ENCODE results near the gene TAF4. TPM values are rescaled to one million over a fixed set of nuclear protein-coding genes. Genes with fewer than 3 reads are reported as not detected.

The TAF4 gene
- total RNA-seq, 2 donors from 2014 or later: 25.5 to 39.9 TPM

DNA sequence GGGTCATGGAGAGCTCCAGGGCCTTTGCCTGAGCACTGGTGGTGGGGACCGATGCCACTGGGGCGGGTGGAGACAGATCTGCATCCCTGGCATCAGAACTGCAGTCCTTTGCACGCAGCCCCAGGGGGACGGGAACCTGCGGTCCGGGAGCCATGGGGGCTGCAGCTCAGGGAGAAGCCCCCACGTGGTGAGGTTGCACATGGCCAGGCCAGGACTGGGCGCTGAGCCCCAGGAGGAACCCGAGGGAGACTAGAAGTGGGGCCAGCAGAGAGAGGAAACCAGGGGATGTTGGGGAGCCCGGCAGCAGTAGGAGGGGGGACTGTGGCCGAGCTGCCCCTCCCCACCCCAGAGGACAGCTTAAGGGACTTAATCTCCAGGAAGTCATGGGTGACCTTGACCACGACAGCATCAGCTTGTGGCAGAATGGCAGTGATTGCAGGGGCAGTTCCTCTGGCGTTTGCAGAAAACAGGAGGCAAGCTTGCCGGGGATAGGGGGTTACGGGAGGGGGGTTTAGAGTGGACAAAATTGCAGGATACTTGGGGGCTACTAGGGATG lies 38.6 kb upstream of the TAF4 start:
- Histone ChIP-seq H3K9me3 (ENCODE audit: control insufficient read depth, low read length) (peaks cover 7% of the 10 kb centered on the region), H3K9ac (ENCODE audit: extremely low read depth, low read length, poor library complexity, severe bottlenecking) (no peak overlapping the region), H3K4me1 (ENCODE audit: control insufficient read depth, insufficient read depth, low read length) (no peaks in the 10 kb centered on the region), H3K4me3 (ENCODE audit: low read length) (no peak overlapping the region), H3K27ac (ENCODE audit: low read depth, low read length) (no peak overlapping the region), H3K27me3 (ENCODE audit: control insufficient read depth, insufficient read depth, low read length, poor library complexity, severe bottlenecking) (no peaks in the 10 kb centered on the region), H3K36me3 (ENCODE audit: control insufficient read depth, insufficient read depth, low read length) (no peaks in the 10 kb centered on the region)
- Mint-ChIP-seq H3K36me3 (ENCODE audit: low read depth) (no peaks in the 10 kb centered on the region), H3K27me3 (ENCODE audit: insufficient read depth) (peaks cover 26% of the 10 kb centered on the region), H3K9me3 (peaks cover 29% of the 10 kb centered on the region), H3K4me1 (no peaks in the 10 kb centered on the region), H3K4me3 (no peak overlapping the region), H3K27ac (no peak overlapping the region)
- TF ChIP-seq, protein P1, sequence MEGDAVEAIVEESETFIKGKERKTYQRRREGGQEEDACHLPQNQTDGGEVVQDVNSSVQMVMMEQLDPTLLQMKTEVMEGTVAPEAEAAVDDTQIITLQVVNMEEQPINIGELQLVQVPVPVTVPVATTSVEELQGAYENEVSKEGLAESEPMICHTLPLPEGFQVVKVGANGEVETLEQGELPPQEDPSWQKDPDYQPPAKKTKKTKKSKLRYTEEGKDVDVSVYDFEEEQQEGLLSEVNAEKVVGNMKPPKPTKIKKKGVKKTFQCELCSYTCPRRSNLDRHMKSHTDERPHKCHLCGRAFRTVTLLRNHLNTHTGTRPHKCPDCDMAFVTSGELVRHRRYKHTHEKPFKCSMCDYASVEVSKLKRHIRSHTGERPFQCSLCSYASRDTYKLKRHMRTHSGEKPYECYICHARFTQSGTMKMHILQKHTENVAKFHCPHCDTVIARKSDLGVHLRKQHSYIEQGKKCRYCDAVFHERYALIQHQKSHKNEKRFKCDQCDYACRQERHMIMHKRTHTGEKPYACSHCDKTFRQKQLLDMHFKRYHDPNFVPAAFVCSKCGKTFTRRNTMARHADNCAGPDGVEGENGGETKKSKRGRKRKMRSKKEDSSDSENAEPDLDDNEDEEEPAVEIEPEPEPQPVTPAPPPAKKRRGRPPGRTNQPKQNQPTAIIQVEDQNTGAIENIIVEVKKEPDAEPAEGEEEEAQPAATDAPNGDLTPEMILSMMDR (conservative IDR thresholded peaks at IDR 0.05): no peak
- DNase-seq: no peak
- 67 to 79% methylated on average over 8 to 15 of the region's 15 CpGs for WGBS, 2 experiments (ENCODE audit: insufficient coverage in 1 of 2, insufficient read length in 1 of 2)

- Histone ChIP-seq H3K4me3 (ENCODE audit: low read length) (no peak overlapping the region), H3K27me3 (ENCODE audit: control insufficient read depth, insufficient read depth, low read length, poor library complexity, severe bottlenecking) (no peaks in the 10 kb centered on the region), H3K9me3 (ENCODE audit: control insufficient read depth, low read length) (peaks cover under 1% of the 10 kb centered on the region), H3K4me1 (ENCODE audit: control insufficient read depth, insufficient read depth, low read length) (no peaks in the 10 kb centered on the region), H3K36me3 (ENCODE audit: control insufficient read depth, insufficient read depth, low read length) (no peaks in the 10 kb centered on the region), H3K27ac (ENCODE audit: low read depth, low read length) (no peak overlapping the region), H3K9ac (ENCODE audit: extremely low read depth, low read length, poor library complexity, severe bottlenecking) (no peak overlapping the region)
- H3K4me1 Mint-ChIP-seq: no peaks in the 10 kb centered on the region
- H3K27ac Mint-ChIP-seq: no peak overlapping the region
- TF ChIP-seq, protein P1 (conservative IDR thresholded peaks at IDR 0.05): no peak
- peaks cover 22% of the 10 kb centered on the region for H3K9me3 Mint-ChIP-seq
- H3K4me3 Mint-ChIP-seq: no peak overlapping the region
- H3K36me3 Mint-ChIP-seq (ENCODE audit: low read depth): no peaks in the 10 kb centered on the region
- peak; percentile 61 for DNase-seq
- H3K27me3 Mint-ChIP-seq (ENCODE audit: insufficient read depth): peaks cover 25% of the 10 kb centered on the region
- 78 to 88% methylated on average over 12 to 21 of the region's 21 CpGs for WGBS, 2 experiments (ENCODE audit: insufficient coverage in 1 of 2, insufficient read length in 1 of 2)
Measured at GRCh38 chr20:62103508-62104233, 38.0 kb upstream of the TAF4 start.

GRCh38 chr20:62101078-62101477 lies 35.4 kb upstream of the TAF4 start:
- Histone ChIP-seq H3K4me3 (ENCODE audit: low read length) (no peak overlapping the region), H3K27me3 (ENCODE audit: control insufficient read depth, insufficient read depth, low read length, poor library complexity, severe bottlenecking) (no peaks in the 10 kb centered on the region), H3K27ac (ENCODE audit: low read depth, low read length) (no peak overlapping the region), H3K4me1 (ENCODE audit: control insufficient read depth, insufficient read depth, low read length) (no peaks in the 10 kb centered on the region), H3K36me3 (ENCODE audit: control insufficient read depth, insufficient read depth, low read length) (no peaks in the 10 kb centered on the region), H3K9me3 (ENCODE audit: control insufficient read depth, low read length) (no peaks in the 10 kb centered on the region), H3K9ac (ENCODE audit: extremely low read depth, low read length, poor library complexity, severe bottlenecking) (no peak overlapping the region)
- Mint-ChIP-seq H3K4me3 (no peak overlapping the region), H3K27ac (no peak overlapping the region), H3K27me3 (ENCODE audit: insufficient read depth) (peaks cover 18% of the 10 kb centered on the region), H3K9me3 (peaks cover 5% of the 10 kb centered on the region), H3K36me3 (ENCODE audit: low read depth) (no peaks in the 10 kb centered on the region), H3K4me1 (no peaks in the 10 kb centered on the region)
- no peak for DNase-seq
- WGBS, 2 experiments (ENCODE audit: insufficient coverage in 1 of 2, insufficient read length in 1 of 2): 87 to 93% methylated on average over 3 to 4 of the region's 4 CpGs
- TF ChIP-seq, protein P1 (conservative IDR thresholded peaks at IDR 0.05): no peak

Data from endodermal cell (in vitro differentiated cells).